HS-27A (cell line): Measurements from ENCODE around the gene TRPV4.

Experiments
- DNase-seq: peaks from one replicate; pipeline ENCODE4 v3.0.0-alpha.2; 2012; ENCODE audit warnings: low read depth, missing footprints

Gene TRPV4

GRCh38 chr12:109760930-109761921, 72.0 kb downstream of the TRPV4 start:
- DNase-seq = no peak

DNA sequence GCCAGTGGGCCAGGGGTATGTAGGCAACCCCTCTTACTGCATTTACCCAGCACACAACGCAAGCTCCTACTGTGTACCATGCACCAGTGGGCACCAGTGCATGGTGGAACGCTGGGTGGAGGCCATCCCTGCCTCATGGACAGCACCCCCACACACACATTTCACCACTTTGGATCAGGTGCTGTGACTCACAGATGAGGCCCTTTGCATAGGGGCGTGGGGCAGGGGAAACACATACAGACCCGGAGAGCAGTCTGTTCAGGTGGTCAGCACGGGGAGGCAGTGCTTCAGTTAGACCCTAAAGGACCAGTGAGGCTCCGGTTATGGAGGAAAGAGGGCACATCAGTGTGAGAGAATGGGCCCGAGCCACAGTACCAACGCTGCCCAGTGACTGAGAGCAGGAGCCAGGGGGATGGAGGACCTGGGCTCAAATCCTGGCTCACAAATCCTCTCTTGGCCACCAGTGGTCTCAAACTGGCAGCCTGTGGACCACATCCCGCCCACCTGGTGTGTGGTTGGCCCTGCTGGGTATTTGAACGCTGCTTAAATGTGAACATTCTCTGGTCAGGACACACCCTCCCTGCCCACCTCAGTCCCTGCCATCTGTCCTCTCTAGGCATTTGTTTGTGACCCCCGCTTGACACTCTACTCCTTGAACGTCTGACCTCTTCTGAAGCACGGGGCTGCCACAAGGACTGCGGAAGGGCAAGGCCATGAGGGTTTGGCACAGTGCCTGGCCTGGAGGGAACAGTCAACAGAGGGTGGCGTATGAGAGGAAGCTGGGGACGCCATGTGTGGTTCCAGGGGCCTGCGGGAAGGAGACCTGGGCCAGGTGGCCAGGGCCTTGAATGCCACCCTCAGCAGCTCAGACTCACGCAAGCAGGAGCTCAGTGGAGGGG, 72.9 kb downstream of the TRPV4 start:
- DNase-seq = no peak

- no peak for DNase-seq
These were observed 73.6 kb downstream of the TRPV4 start for GRCh38 chr12:109759595-109759994.

DNA sequence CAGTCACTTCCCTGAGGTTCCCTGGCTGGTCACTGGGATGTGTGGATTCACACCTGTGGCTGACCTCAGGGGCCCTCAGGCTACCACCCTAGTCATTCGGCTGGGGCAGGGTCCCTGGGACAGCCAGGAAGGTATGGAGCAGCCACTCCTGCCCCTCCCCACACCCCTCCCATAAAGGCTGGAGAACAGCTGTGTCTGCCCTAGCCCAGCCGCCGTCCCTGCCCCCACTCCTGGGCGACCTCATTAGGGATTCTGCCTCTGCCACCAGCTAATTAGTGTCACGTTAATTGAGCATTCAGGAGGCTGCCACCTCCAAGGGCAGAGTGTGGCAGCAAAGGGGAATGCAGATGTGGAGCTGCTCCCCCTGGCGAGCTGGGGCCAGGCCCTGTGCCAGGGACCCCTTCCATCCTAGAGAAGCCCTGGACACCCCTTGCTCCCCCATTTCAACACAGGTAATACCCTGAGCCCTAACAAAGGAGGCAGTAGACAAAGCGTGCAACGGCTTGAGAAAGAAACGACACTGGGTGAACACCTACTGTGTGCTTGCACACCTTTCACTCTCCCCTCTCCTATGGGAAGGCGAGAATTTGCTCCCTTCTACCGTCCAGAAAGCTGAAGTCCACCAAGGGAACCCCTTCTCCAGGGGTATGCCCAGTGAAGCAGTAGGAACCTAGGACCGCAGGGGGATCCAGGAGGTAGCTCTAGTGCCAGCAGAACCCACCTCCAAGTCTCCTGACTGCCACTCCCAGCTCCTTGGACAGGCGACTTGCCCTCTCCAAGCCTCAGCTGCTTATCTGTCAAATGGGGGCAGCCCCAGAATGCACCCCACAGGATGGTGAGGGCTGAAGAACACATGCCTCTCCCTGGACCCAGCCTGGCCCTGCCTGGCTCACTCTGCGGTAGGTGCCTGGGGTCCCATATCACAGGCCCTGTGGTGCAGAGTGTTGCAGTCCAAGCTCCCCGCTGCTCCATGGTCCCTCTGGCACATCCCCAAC, 74.5 kb downstream of the TRPV4 start:
- DNase-seq = no peak

DNA sequence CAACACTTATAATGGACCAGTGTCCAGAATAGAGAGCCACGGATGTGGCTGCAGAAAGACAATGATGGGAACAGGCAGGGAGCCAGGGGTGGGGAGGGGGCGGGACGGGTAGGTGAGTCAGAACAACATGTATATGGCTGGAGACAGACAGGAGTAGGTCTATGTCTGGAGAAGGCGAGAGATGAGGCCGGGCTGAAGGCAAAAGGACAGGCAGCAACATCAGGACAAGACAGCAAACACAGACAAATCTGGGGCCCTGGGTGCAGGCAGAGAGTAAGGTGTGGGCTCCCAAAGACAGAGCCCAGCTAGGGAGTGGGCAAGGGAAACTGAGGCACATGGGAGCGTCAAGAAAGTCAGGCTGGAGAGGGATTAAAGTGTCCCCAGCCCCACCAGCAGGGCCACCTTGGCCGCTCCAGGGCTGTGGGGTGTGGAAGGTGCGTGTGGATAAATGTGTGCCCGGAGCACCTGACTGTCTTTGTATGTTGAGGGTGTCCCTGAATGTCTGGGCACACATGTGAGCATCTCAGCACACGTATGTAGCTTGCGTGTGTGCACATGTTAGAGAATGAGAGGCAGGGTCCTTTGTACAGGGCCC, 75.4 kb downstream of the TRPV4 start:
- no peak for DNase-seq

DNA sequence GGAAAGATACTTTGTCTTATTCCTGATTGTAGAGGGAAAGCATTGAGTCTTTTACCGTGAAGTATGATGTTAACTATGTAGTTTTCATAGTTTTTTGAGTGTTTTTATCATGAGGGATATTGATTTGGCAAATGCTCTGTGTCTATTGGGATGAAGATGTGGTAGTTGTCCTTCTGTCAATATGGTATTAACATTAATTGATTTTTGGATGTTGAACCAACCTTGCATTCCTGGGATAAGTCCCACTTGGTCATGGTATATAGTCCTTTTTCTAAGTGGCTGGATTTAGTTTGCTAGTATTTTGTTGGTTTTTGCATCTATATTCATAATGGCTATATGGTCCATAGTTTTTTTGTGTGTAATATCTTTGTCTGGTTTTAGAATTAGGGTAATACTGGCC, 76.7 kb downstream of the TRPV4 start:
- no peak for DNase-seq

- DNase-seq = no peak
These were observed 79.2 kb downstream of the TRPV4 start for GRCh38 chr12:109753959-109754358.

DNA sequence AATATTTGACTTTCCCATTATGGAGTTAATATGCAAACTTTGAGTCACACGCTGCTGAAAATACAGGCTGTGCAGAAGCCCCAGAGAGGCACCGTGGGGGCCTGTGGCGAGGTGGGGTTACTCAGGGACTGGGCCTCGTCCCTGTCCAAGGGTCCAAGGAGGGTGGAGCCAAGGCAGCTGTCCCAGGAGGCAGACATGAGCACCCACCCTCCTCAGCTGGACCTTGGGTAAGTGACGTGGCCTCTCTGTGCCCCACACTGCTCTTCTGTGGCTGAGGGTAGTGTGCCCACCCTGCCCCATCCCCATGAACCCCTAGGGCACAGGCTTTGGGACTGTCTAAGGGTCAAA, 80.2 kb downstream of the TRPV4 start:
- no peak for DNase-seq

- no peak for DNase-seq
These were observed 80.8 kb downstream of the TRPV4 start for GRCh38 chr12:109752117-109753053.

DNA sequence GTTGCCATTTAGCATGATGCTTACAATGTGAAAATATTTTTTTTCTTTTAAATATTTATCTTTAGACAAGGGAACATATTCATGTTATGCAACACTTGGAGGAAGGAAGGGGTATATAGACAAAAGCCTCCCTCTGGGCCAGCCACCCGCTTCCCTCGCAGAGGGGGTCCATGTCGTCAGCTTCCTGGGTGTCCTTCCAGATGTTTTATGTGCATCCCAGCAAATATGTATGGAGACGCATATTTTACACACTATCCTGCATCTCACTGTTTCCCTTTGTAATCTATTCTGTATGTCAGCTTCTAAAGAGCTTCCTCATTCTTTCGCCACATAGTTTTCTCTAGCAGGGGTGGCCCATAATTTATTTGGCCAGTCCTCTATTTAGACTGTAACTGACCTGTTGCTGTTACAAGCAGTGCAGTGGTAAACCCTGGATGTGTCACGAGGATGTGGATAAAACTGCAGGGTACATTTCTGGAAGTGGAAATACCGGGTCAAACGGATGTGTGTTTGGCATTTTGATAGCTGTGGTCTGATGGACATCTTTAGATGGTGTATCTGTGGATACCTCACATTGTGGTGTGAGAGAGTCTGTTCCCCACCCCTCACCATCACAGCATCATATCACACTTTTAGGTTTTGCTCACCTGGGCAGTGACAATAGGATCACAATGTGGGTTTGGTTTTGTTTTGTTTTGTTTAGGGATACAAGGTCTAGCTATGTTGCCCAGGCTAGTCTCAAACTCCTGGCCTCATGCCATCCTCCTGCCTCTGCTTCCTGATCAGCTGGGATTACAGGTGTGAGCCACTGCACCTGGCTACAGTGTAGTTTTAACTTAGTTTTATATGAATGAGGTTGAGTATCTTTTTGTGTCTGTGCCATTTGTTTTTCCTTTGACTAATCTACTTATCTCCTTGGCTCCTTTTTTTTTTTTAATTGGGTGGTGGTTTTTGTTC, 87.9 kb downstream of the TRPV4 start:
- DNase-seq = no peak

DNA sequence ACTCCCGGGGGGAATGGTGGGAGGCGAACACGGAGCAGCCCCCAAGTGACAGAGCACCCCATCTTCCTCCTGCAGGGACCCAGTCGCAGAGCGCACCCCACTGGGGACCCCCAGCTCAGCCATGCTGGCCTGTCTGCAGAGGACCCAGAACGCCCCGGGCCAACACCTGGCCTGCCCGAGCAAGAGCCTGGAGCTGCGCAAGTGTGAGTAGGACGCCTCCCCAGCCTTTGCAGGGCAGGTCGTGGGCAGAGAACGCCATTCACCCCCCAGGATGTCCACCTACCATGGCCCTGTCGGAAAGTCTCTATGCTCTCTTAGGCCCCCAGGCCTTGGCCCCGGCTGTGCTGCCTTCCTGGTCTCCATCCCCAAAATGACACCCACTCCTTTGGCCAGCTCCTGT, 89.2 kb downstream of the TRPV4 start:
- DNase-seq = no peak

- no peak for DNase-seq
These were observed 89.9 kb downstream of the TRPV4 start for GRCh38 chr12:109743076-109743910.

DNA sequence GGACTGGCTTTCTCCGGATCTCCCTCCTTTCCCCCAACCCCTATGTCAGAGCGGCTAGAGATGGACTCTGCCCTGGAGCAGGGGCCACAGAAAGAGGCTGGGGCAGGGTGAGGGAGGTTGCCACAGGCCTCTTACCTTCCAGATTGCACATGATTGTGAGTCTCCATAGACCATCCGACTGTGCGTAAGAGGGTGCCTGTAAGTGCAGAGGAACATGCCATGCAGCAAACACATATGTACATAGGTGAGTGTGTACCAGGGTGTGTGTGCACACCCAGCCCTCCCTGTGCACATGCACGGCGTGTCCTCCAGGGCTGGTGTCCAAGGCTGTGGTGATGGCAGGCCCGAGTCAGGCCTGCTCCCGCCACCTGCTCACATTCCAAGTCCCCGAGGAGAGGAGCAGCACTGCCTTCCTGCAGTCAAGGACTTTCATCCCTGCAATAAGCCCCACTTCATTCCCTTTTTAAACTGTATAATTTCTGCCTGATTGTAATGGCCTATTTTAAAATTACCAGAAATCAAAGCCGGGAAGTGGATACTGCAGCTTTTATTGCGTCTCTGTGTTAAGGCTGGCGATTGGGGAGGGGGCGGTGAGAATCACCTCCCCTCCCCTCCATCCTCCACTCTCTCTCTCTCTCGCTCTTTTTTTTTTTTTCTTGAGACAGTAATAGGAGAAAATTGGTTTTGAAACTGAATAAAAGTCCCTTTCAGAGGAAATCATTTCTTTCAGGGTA, 91.1 kb downstream of the TRPV4 start:
- no peak for DNase-seq

DNA sequence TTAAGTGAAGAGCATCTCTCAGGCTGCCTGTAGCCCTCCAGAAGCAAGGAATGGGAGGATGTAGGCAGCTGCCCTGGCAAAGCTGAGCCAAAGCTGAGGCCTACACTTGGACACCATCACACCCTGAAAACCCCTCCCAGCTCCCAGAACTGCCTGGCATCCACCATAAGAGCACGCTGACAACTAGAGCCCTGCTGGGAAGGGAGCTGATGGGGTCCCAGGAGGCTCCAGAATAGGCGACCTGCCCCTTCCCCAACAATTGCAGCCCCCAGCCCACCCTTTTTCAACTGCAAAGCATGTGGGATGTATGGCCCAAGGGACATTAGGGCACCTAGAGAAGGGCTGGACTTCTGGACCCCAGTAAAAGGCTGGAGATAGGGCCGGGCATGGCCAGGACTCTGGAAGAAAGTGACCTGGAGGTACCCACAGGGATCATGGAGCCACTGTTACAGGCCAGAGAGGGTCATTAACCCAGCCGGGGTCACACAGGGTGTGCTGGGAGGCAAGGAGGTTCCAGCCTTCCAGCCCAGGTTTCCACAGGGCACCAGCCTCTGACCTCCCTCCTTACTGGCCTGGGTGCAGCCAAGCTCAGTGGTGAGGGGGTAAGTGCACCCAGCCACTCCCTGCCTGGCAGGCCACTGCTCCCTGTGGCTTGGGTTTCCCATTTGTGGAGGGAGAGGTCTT, 91.8 kb downstream of the TRPV4 start:
- no peak for DNase-seq

DNA sequence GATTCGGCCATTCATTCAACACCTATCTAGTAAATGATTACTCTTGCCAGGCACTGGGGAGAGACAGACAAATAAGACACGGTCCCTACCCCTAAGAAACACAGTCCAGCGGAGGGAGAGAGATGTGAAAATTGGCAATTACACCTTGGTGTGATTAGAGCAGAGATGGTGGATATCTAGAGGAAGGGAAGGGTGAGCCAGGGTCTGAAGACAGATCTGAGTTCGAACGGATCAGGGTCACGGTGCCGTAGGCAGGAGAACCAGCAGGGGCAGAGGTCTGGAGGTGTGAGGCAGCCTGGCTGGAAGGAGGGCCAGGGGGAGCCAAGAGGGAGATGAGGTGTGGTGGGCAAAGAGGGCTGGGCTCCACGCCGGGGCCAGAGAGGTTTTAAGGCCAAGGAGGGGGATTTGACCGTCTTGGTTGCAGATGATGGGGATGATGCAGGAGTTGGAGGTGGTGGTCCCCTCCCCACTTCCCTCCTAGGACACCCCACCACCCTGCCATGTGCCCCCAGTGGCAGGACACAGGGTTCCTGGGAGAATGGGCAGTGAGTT, 92.4 kb downstream of the TRPV4 start:
- no peak for DNase-seq
